ENCODE data around the gene UPF2.
A peak's percentile ranks its signal among the peaks of the same experiment; 100 is the strongest.

Gene UPF2

DNA sequence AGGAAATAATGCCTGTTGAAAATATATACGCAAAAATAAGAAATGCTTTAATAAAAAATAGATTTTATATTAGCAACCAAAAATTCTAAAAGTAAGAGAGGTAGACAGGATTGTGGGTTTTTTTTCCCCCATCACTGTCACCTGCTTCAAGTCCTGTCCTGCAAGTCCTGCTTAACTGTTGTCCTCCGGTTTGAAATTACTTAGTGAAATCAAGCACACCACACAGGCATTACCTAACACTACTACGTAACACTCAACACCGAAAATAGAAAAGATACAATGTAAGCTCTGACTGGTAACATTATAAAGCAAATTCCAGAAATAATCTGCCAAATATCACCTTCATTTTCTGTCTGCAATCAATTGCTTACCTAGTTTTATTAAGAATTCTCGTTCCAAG lies 90.9 kb downstream of the UPF2 start:
- no peak for DNase-seq

DNA sequence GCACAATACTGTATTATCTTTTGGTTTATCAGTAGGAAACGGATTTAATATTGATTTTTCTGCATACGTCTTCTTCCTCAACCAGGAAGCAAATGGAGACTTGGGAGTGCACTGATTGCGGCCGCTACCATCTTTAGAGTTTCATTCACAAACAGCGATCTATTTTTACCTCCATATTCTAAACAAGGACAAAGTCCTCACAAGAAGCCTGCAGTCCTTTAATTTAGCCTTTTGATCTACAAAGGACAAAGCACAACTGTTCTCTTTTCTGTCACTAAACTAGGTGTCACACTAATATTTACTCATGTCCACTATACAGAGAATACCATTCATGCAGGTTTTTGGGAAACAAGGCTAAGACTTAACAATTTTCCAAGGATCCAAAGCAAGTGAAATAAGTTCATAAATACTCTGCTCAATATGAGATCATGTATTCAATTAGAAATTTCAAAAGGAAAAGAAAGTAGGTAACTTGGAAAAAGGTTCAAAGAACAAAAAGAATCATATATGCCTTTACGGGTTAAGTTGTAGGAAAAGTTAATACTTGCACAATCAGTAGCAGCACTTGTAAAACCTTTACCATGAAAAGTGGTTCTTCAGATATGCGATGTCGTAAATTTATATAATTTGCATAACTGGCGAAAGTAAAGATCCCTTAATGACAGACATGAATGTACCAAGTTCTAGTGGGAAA lies 92.1 kb downstream of the UPF2 start:
- no peak for DNase-seq

DNA sequence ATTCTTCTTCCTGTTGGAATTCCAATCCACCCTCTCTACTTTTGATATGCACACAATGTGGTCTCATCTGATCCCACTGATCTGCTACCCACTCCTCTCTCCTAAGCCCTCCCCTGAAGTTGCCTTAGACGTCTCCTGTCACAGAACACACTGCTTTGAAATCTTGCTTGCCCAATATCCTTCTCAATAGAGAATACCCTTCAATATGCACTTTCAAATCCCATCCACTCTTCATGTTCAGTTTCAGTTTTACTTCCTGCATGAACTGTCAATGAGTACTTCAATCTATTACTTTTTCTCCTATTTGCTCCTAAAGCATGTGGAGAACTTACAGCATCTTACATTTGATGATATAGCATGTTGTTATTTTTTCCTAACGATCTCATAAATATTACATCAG lies 93.5 kb downstream of the UPF2 start:
- peak; percentile 59 for DNase-seq

DNA sequence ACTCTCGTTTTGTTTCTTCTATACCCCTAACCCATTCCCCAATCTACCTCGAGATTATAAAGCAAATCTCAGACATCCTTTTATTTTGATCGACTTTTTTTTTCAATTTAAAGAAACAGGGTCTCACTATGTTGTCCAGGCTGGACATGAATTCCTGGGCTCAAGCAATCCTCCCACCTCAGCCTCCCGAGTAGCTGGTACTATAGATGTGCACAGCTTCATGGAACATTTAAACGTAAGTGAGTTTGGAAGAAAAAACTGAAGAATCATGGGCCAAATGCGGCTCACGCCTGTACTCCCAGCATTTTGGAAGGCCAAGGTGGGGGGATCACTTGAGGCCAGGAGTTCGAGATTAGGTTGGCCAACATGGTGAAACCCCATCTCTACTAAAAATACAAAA lies 96.0 kb downstream of the UPF2 start:
- no peak for DNase-seq

DNA sequence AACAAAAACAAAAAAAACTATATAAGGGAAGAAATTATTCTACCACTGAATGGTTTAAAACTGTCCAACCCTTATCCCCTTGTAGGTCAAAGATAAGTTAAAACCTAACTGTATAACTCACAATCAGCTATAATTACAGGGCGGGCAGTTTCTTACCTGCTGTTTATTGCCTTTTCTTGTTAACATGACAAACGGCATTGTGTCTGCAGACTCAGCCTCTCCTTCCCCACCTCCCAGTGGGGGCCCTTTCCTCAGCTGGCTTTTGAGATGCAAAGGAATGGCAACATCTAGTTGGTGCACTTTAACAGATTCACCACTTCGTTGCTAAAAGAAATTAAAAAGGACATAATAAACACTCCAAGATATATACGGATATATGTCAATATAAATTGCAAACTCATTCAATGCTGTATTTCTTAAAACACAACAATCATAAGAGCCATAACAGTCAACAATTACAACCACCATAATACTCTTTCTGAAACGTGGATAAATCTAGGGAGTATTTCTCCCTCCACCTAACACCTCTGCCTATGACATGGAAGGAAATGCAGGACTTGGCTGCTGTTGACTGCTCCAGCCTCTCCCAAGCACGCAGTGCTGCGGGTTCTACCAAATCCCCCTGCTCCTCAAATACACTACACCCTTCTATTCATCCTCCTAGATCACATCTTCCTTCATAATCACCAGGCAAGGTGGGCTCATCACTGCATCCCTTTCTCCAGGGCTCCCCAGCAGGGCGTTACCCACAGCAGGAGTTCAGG lies 106.0 kb downstream of the UPF2 start:
- DNase-seq, result no peak

DNA sequence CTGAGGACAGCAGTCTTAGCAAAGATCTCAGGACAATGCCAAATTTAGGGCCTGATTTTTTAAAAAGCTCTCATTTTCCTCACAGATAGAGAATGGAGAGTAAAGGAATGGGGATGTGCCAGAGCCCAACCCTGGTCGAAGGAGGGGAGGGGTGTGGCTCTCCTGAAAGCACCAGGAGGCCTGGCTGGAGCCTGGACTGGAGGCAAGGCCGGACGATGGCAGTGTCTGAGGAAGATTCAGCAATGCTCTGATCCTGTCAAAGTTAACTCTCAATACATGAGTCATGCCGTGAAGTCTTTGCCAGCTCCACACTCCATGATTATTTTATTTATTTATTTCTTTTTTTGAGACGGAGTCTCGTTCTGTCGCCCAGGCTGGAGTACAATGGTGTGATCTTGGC lies 108.3 kb downstream of the UPF2 start:
- DNase-seq, result no peak

DNA sequence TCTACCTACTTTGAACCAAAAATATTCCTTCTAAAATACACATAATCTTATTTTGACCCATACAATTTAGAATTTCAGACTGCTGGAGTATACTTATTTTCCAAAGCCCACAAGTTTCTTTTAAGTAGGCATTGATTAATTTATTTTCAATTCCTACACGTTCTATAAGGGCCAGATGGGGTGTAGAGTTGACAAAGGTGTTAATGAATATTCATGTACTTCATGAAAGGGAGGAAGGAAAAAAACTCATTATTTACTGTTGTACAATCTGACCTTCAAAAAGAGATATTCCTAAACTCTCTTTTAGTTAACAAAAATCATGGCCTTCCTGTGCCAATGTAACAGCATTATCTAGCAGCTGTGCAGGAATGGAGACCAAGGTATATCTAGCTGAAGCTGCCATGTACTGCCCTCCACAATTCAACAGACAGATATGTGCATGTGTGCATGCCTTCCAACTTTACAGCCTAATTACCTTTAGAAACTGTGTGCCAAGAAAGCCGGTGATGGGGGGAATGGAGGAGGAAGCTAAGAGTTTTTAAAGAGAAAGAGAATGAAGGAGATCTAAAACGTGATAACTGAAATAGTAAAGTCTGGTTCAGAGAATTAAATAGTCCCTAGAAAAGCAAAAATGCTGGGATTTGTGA lies 108.9 kb downstream of the UPF2 start:
- DNase-seq, result no peak

DNA sequence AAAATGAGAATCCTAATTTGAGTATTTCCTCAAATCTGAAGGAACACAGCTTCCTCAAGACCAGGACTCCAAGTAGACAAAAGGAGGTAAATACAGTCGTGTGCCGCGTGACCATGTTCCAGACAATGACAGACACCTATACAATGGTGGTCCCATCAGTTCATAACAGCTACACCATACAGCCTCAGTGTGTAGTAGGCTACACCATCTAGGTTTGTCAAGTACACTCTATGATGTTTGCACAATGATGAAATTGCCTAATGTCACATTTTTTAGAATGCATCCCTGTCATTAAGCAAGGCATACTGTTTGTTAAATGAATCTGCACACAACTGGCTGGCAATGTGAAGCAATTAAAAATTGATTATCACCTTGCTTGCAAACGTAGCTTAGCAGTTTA lies 111.6 kb downstream of the UPF2 start:
- no peak for DNase-seq

DNA sequence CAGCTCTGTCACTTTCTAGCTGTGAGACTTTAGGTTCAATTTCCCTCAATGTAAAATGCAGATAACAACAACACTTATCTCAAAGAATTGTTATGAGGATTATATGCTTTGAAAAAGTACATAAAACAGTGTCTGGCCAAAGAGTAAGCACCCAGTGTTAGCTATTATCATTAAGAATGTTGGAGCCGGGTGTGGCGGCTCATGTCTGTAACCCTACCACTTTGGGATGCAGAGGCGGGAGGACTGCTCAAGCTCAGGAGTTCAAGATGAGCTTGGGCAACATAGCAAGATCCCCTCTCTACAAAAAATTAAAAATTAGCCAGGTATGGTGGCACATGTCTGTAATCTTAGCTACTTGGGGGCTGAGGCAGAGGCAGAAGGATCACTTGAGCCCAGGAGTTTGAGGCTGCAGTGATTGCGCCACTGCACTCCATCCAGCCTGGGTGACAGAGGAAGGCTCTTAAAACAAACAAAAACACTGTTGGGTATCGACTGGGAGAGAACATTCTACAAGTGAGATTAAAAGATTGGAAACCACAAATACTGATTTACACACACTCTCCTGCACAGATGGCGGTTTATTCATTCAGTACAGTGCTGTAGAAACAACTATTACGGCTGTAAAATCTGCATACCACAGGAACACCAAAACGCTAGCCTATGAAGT lies 112.2 kb downstream of the UPF2 start:
- DNase-seq, result no peak

DNA sequence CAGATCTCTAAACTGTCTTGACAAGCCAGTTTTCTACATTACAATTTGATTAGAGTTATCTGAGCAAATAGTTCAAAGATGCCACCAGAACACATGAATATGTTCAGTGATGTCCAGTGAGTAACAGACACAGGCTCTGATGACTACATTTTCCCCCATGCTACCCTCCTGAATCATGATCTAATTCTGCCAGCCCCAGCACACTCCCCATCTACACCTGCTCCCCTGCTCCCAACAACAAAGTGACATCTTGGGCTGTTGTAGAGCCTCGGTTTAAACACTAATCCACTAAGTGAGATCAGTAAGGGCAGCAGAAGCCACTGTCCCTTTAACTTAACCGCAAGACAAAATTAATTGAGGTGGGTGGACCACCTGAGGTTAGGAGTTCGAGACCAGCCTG lies 114.9 kb downstream of the UPF2 start:
- no peak for DNase-seq

DNA sequence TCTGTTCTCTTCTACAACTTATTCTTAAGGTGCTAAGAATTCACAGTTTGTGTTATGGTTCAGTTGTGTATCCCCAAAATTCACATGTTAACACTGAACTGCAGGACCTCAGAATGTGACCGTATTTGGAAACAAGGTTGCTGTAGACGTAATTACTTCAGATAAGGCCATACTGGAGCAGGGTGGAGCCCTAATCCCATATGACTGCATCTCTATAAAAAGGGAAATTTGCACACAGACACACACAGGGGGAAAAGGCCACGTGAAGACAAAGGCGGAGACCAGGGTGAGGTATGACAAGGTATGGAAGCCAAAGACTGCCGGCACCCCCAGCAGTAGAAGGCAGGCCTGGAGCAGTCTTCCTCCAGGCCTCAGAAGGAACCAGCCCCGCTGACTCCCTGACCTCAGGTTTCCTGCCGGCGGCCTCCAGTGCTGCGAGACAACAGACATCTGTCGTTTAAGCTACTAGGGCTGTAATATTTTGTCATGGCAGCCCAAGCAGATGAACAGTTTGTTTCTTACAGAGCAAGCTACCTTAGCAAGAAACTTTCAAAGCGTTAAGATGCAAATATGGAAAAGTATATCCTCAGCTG lies 120.7 kb downstream of the UPF2 start:
- no peak for DNase-seq

DNA sequence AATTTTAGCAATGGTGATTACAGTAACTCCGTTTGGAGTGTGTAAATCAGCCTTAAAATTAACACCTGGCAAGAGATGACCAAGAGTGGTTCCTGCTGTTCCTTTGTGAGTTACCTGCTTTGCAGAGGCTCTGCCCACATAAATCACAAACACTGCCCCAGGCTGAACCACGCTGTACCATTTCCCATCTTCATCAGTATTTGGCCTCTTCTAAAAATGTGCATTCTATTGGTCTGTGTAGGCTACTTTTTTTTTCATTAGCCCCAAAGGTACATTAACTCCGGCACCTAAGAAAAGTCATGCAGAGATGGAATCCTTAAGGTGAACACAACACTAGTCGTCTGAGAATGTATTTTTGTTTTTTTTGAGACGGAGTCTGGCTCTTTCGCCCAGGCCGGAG lies 123.3 kb downstream of the UPF2 start:
- no peak for DNase-seq

DNA sequence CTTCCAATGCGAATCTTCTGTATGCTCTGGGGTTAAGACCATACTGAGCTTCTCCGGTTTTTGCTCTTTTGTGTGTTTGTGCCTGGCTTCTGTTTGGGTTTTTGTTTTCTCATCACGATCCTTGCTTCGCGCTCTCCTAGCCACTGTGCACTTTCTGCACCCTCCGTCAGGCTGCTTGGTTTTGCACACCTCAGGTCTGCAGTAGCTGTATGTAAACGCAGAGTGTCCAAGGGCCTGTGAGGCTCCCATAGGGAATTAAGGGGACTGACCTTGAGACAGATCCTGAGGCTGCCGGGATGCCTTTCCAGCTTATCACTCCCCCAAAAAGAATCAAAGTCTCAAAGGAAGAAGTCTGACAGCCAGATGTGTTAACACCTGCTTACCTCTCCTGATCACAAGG lies 124.2 kb downstream of the UPF2 start:
- no peak for DNase-seq

DNA sequence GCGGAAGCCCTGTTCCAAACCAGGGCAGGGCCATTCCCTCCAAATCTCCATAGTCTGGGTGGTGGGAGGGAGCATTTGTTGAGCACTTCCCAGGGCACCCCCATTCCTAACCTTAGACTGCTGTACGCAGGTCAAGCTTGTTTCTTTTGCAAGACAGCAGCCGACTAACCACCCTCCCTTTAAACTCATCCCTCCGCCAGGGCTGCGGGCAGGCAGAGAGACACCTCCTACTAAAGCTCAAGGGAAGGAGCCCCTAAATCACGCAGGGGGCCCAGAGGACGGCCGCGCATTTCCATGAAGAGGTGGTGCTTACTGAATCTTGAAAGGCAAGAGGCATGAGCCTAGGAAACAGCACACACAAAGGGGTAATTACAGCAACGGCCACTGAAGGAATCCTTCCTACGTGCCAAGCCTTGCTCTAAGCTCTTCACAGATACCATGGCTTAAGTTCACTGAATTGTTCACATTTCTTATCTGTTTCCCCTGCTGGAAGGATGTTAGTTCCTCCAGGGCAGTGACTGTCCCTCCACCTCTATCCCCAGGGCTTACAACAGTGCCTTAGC lies 129.4 kb downstream of the UPF2 start:
- DNase-seq, result no peak

DNA sequence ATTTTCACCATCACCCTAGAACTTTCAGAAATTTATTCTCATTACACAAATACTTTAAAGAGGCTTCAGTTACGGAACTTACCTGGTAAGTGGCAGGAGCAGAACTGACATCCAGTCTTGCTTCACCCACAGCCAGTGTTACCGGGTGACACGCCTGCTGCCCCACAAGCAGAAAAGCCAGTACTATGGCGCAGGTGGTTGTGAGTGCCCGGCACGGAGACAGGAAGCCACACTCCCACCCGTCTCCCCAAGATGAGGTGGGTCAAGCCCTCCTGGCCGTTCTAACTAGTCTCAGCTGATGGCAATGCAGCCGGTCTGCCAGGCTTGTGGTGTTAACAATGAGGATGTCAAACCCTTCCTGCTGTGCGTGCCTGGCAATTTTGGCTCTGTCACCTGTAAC lies 132.5 kb downstream of the UPF2 start:
- DNase-seq, result no peak

DNA sequence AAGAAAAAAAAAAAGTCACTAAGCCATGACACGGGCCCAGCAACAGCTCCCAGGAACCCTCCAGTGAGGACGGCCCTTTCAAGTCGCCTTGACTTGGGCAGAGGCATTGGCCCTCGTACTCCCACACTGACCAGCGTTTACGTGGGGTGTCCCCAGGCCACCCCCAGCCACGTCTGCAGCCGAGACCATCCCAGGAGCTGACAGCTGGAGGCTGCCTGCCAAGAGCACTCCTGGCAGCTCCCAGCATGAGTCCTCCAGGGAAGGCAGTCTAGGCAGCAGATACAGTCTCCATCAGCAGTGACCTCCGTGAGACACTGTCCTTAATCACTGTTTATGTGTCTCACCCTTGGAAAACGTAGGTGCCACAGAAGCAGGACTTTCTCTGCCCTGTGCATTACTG lies 133.0 kb downstream of the UPF2 start:
- no peak for DNase-seq

DNA sequence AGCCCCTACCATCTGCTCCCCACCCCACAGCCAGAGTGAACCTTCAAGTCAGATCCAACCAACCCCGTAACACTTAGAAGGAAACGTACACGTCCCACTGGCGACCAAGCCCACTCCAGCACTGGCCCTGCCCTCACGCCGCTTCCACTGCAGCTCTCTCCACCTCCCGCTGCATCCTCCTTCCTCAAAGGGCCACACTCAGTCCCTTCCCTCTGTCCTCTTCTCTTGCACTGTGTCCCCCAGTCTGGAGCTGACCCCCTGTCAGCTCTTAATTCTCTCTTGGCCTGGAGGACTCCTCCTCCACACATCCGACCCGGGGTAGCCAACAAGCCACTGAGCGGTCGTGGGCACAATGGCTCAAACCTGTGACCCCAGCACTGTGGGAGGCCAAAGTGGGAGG lies 133.6 kb downstream of the UPF2 start:
- no peak for DNase-seq

DNA sequence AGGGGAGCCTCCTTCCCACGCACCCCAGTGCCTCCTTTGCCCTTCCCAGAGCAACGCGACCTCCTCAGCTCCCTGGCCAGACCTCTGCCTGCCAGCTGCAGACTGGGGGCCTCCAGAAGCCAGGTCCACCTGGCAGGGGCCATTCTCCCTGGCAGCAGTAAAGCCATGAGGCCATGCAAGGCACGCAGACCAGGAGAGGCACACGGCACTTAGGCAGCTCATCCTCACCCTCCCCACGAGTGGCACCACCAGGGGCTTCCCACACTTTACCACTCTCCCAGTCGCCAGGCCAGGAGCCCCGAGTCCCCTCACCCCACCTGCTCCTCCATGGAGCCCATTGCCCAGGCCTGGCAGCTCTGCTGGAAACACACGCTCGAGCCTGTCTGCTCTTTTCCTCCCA lies 134.1 kb downstream of the UPF2 start:
- no peak for DNase-seq

DNA sequence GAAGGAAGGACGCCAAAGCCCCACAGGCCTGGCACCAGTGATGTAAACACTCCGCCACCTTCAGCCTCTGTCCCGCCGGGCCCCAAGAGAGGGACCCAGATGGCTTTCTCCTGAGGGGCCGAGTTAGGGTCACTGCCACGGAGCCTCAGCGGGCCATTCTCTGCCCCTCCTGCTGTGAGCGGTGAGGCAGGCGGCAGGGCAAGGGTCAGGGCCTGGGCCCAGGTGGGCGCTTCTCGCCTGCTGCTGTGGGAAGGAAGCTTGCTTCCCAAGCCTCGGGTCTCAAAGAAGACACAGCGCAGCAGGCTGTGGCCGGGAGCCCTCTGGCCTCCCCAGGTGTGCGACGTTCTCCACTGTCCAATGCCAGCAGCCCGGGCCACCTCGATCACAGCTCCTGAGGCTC lies 134.7 kb downstream of the UPF2 start:
- DNase-seq, result no peak

DNA sequence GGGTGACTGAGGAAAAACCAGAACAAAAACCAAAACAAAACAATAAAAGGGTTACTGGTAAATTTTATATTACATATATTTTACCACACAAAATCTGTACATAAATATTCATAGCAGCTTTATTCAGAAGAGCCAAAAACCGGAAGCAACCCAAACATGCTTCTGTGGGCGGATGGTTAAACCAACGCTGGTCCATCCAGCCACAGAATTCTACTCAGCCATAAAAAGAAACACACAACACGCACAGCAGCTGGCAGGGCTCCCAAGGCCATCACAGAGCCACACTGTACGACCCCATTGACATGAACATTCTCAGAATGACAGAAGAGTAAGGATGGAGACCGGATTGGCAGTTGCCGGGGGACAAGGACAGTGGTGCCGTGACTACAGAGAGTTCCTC lies 135.9 kb downstream of the UPF2 start:
- DNase-seq, result no peak

DNA sequence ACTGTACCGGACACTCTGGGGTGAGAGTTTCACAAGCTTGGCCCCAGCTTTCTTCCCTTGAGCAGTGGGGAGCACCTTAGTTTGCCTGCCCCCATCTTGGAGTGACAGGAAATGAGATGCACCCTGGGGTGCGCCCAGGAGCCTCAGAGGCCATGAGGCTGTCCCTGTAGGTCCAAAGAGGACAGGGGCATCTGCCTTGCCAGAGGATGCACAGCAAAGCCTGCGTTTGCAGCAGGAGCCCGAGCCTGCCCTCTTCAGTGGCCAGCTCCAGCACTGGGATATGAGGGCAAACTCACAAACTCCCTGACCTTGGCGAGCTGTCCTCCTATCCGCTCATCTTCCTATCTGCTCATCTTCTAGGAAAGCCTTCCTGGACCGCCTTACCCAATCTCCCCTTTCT lies 140.0 kb downstream of the UPF2 start:
- DNase-seq, result no peak

DNA sequence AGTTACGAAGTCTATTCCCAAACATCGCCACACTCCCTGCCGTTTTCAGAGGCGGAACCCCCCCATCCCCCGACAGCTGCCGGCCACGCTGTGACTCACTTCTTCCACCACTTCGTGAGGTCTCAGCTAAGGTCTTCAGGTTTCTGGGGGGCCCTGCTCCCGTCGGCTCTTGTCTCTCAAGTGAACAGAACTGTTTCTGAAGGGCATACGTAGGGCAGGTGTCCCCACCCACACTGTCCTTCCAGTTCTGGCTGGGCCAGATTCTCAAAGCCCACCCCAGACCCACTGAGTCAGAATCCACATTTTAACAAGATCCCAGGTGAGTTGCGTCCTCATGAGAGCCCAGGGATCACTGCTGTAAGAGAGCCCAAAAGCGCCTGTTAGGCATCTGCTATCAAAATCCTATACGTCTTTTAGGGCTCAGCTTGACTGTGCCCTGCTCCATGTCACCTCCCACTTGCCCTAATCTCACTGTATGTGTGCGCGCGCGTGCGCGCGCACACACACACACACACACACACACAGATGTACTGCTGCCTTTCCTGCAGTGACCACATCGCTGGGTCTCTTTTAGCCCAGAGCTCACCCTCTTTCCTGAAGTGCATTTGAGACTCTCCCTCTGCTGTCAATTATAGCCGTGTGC lies 140.7 kb downstream of the UPF2 start:
- no peak for DNase-seq

DNA sequence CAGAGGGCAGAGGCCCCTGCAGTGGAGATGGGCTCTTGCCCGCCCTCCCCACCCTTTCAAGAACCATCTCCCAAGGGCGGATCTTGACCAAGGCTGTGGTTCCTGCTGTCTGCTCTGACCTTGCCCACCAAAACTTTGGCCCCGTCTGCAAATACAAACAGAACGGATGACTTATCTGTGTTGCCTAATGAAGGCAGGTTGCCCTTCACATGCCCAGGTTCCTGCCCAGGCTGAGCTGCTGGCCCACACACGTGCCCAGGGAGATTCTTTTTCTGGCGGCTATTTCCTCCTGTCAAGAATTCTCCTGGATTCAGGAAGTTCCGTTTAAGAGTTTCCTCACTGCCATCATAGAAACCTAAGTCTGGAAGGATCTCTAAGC lies 141.2 kb downstream of the UPF2 start:
- no peak for DNase-seq

All from suppressor macrophage treated with lipopolysaccharide for 4 hours (primary cell).